Prostate gland (tissue), 2 donors: Measurements from ENCODE around the gene FLVCR2.

Experiments
- POLR2A ChIP-seq: fragments of 450-650 bp; IDR thresholded peaks from one replicate; pipeline ENCODE4 v1.6.1; 2016; ENCODE audit warnings: antibody characterized with exemption, mild to moderate bottlenecking
- POLR2AphosphoS5 ChIP-seq: sonication (generic); formaldehyde crosslinking; IDR thresholded peaks from one replicate; pipeline ENCODE4 v1.6.1; 2017; ENCODE audit warnings: antibody characterized with exemption
- TF ChIP-seq, protein P1 (sequence below), 4 experiments: fragments of 200-600 bp in 2 of 4; fragments of 450-650 bp in 2 of 4; sonication (generic) in 2 of 4; IDR thresholded peaks; 1 replicate in 3 of 4; 2 replicates in 1 of 4; pipeline ENCODE4 v1.5.1; 2016 to 2019; ENCODE audit warnings: antibody characterized with exemption in 4 of 4, mild to moderate bottlenecking in 2 of 4, moderate library complexity in 2 of 4

DNA sequence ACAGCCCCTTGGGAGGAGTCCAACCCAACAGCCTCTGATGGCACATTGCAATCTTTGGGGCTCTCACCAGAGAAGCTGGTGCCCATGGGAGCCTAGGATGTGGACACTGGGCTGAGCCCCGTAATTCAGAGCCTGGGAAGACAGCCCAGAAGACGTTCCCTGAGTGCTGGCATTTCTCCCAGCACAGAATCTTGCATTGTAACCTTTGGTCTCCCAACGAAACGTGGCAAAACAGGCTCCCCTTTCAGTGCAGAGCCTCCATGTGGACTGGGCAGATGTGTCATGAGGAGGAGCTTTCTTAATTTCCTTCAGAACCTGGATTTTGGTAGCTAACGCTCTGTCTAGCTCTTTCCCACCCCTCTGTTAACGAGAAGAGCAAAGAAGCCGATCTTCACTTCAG is 29.9 kb upstream of the FLVCR2 start:
- TF ChIP-seq POLR2A, result no peak
- TF ChIP-seq POLR2AphosphoS5, result no peak
- TF ChIP-seq, protein P1, sequence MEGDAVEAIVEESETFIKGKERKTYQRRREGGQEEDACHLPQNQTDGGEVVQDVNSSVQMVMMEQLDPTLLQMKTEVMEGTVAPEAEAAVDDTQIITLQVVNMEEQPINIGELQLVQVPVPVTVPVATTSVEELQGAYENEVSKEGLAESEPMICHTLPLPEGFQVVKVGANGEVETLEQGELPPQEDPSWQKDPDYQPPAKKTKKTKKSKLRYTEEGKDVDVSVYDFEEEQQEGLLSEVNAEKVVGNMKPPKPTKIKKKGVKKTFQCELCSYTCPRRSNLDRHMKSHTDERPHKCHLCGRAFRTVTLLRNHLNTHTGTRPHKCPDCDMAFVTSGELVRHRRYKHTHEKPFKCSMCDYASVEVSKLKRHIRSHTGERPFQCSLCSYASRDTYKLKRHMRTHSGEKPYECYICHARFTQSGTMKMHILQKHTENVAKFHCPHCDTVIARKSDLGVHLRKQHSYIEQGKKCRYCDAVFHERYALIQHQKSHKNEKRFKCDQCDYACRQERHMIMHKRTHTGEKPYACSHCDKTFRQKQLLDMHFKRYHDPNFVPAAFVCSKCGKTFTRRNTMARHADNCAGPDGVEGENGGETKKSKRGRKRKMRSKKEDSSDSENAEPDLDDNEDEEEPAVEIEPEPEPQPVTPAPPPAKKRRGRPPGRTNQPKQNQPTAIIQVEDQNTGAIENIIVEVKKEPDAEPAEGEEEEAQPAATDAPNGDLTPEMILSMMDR (IDR thresholded peaks at IDR 0.05), result no peak
